Breast epithelium (tissue), 4 donors: ENCODE data around the gene SMC4. TPM values are rescaled to one million over a fixed set of nuclear protein-coding genes. Genes with fewer than 3 reads are reported as not detected.

Source experiments
- DNase-seq, 2 donors: peaks; one replicate each; pipeline ENCODE4 v3.0.0-alpha.2; 2019; ENCODE audit warnings: low spot score in 2 of 2
- H3K27ac ChIP-seq, 2 donors: fragments of 200-600 bp; sonication (generic) in 1 of 2; one replicate each; pipeline ENCODE4 v1.5.1; 2016 to 2019; ENCODE audit warnings: mild to moderate bottlenecking in 1 of 2
- H3K27me3 ChIP-seq, 2 donors: fragments of 200-600 bp; sonication (generic) in 1 of 2; one replicate each; pipeline versions ENCODE4 v1.5.1 to v1.6.0; 2017 to 2019; ENCODE audit warnings: control low read depth in 1 of 2, mild to moderate bottlenecking in 1 of 2
- H3K36me3 ChIP-seq: fragments of 200-600 bp; one replicate; pipeline ENCODE4 v1.5.1; 2019
- H3K4me1 ChIP-seq, 2 donors: fragments of 200-600 bp; sonication (generic); one replicate each; pipeline ENCODE4 v1.5.1; 2016 to 2019; ENCODE audit warnings: control low read depth in 1 of 2
- H3K4me3 ChIP-seq, 3 donors: fragments of 200-600 bp; sonication (generic); 1 replicate in 2 of 3; 2 replicates in 1 of 3; pipeline ENCODE4 v1.5.1; 2016 to 2019; ENCODE audit warnings: mild to moderate bottlenecking in 3 of 3, moderate library complexity in 2 of 3
- H3K9me3 ChIP-seq, 2 donors: fragments of 200-600 bp; sonication (generic) in 1 of 2; one replicate each; pipeline ENCODE4 v1.5.1; 2016 to 2019; ENCODE audit warnings: control low read depth in 1 of 2
- CTCF ChIP-seq, 3 donors: fragments of 450-650 bp; IDR thresholded peaks; one replicate each; pipeline ENCODE4 v1.5.1; 2016 to 2017; ENCODE audit warnings: antibody characterized with exemption in 3 of 3, mild to moderate bottlenecking in 3 of 3, moderate library complexity in 3 of 3
- POLR2A ChIP-seq: fragments of 450-650 bp; IDR thresholded peaks from one replicate; pipeline ENCODE4 v1.6.1; 2016; ENCODE audit warnings: antibody characterized with exemption, mild to moderate bottlenecking, moderate library complexity
- POLR2AphosphoS5 ChIP-seq, 3 donors: sonication (generic); formaldehyde crosslinking; IDR thresholded peaks; one replicate each; pipeline ENCODE4 v1.6.1; 2017; ENCODE audit warnings: antibody characterized with exemption in 3 of 3
- intact Hi-C: fragments of 100-400 bp; cut with DNase I; formaldehyde crosslinking; loops from one replicate; pipeline ENCODE4 v1.15.1; 2023; ENCODE audit warnings: low total_unique reads
- total RNA-seq, 3 donors: library from RNA; depleted of rRNA; stranded (reverse); fragments of >200 nt; gene quantifications; one replicate each; pipeline ENCODE4 v1.1.0, GENCODE V29; 2016

The SMC4 gene
- total RNA-seq, 3 donors from 2014 or later, result 17.1 to 30.3 (median 25.2) TPM

GRCh38 chr3:160369784-160370183 lies 29.7 kb upstream of the SMC4 start:
- no peaks in the 10 kb centered on the region for H3K9me3 ChIP-seq
- no peaks in the 10 kb centered on the region for H3K4me1 ChIP-seq
- H3K27ac ChIP-seq, result no peak overlapping the region
- no peak for DNase-seq
- H3K27me3 ChIP-seq, result no peaks in the 10 kb centered on the region
- no peak overlapping the region for H3K4me3 ChIP-seq
- intact Hi-C loops, result no loop called here
- TF ChIP-seq CTCF (IDR thresholded peaks at IDR 0.05) (no peak), POLR2A (no peak), POLR2AphosphoS5 (IDR thresholded peaks at IDR 0.05) (no peak)
- no peaks in the 10 kb centered on the region for H3K36me3 ChIP-seq

GRCh38 chr3:160370987-160371857 lies 28.2 kb upstream of the SMC4 start:
- intact Hi-C loops, result no loop called here
- H3K27me3 ChIP-seq, result no peaks in the 10 kb centered on the region
- H3K9me3 ChIP-seq, result no peaks in the 10 kb centered on the region
- H3K4me3 ChIP-seq, result no peak overlapping the region
- no peak for DNase-seq
- TF ChIP-seq POLR2A (no peak), CTCF (IDR thresholded peaks at IDR 0.05) (no peak), POLR2AphosphoS5 (IDR thresholded peaks at IDR 0.05) (no peak)
- peaks cover 4% of the 10 kb centered on the region for H3K36me3 ChIP-seq
- H3K4me1 ChIP-seq, result no peaks in the 10 kb centered on the region
- H3K27ac ChIP-seq, result no peak overlapping the region

DNA sequence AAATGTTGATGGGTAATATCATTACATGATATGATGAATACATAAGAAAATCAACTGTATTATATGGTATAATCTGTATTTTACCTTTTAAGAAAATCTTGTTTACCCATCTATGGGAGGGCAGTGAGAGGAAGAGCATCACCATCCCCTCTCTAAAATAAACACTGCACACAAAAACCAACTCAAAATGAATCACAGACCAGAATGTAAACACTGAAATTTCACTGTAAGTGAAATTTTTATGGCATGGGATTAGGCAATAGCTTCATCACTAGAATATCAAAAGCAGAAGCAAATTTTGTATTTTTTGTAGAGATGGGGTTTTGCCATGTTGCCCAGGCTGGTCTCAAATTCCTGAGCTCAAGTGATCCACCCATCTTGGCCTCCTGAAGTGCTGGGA lies 26.7 kb upstream of the SMC4 start:
- intact Hi-C loops, result no loop called here
- H3K4me3 ChIP-seq, result no peak overlapping the region
- H3K27me3 ChIP-seq, result no peaks in the 10 kb centered on the region
- no peak for TF ChIP-seq POLR2A
- no peak for TF ChIP-seq POLR2AphosphoS5 (IDR thresholded peaks at IDR 0.05)
- no peak for TF ChIP-seq CTCF (IDR thresholded peaks at IDR 0.05)
- H3K4me1 ChIP-seq, result no peaks in the 10 kb centered on the region
- no peak overlapping the region for H3K27ac ChIP-seq
- DNase-seq, result no peak
- peaks cover 11% of the 10 kb centered on the region for H3K36me3 ChIP-seq
- no peaks in the 10 kb centered on the region for H3K9me3 ChIP-seq

GRCh38 chr3:160373655-160374054 lies 25.8 kb upstream of the SMC4 start:
- DNase-seq, result no peak
- H3K4me1 ChIP-seq, result no peaks in the 10 kb centered on the region
- H3K9me3 ChIP-seq, result no peaks in the 10 kb centered on the region
- intact Hi-C loops, result no loop called here
- H3K4me3 ChIP-seq, result no peak overlapping the region
- no peak for TF ChIP-seq POLR2AphosphoS5 (IDR thresholded peaks at IDR 0.05)
- TF ChIP-seq POLR2A, result no peak
- TF ChIP-seq CTCF (IDR thresholded peaks at IDR 0.05), result no peak
- H3K27ac ChIP-seq, result no peak overlapping the region
- H3K27me3 ChIP-seq, result no peaks in the 10 kb centered on the region
- peaks cover 11% of the 10 kb centered on the region for H3K36me3 ChIP-seq

- peaks cover 11% of the 10 kb centered on the region for H3K36me3 ChIP-seq
- H3K27ac ChIP-seq, result no peak overlapping the region
- no peak overlapping the region for H3K4me3 ChIP-seq
- intact Hi-C loops, result no loop called here
- no peak for DNase-seq
- H3K27me3 ChIP-seq, result no peaks in the 10 kb centered on the region
- TF ChIP-seq POLR2A, result no peak
- no peaks in the 10 kb centered on the region for H3K4me1 ChIP-seq
- H3K9me3 ChIP-seq, result no peaks in the 10 kb centered on the region
Measured at GRCh38 chr3:160374472-160374871, 25.0 kb upstream of the SMC4 start.
